Peyer's patch (tissue), 4 donors: ENCODE data around the gene PIGU. TPM values are rescaled to one million over a fixed set of nuclear protein-coding genes. Genes with fewer than 3 reads are reported as not detected.
A peak's percentile ranks its signal among the peaks of the same experiment; 100 is the strongest.

Source experiments
- DNase-seq, 3 donors: peaks; one replicate each; pipeline ENCODE4 v3.0.0-alpha.2; 2017 to 2019
- H3K27ac ChIP-seq, 4 donors: fragments of 200-600 bp; sonication (generic); one replicate each; pipeline ENCODE4 v1.5.1; 2016 to 2019
- H3K27me3 ChIP-seq, 2 donors: fragments of 200-600 bp; sonication (generic); one replicate each; pipeline ENCODE4 v1.5.1; 2019
- H3K36me3 ChIP-seq, 3 donors: fragments of 200-600 bp; sonication (generic); one replicate each; pipeline ENCODE4 v1.5.1; 2016 to 2019
- H3K4me1 ChIP-seq, 4 donors: fragments of 200-600 bp; sonication (generic); one replicate each; pipeline ENCODE4 v1.5.1; 2016 to 2019
- H3K4me3 ChIP-seq, 4 donors: fragments of 200-600 bp; sonication (generic); 1 replicate in 3 of 4; 2 replicates in 1 of 4; pipeline ENCODE4 v1.5.1; 2016 to 2019; ENCODE audit warnings: mild to moderate bottlenecking in 1 of 4
- H3K9me3 ChIP-seq, 4 donors: fragments of 200-600 bp; sonication (generic); one replicate each; pipeline ENCODE4 v1.5.1; 2016 to 2019; ENCODE audit warnings: mild to moderate bottlenecking in 1 of 4
- CTCF ChIP-seq, 6 experiments: fragments of 450-650 bp in 4 of 6; fragments of 200-600 bp in 2 of 6; sonication (generic) in 1 of 6; IDR thresholded peaks; one replicate each; pipeline ENCODE4 v1.5.1; 2017 to 2019; ENCODE audit warnings: antibody characterized with exemption in 6 of 6, mild to moderate bottlenecking in 3 of 6, moderate library complexity in 1 of 6
- POLR2A ChIP-seq, 2 donors: fragments of 450-650 bp; IDR thresholded peaks; one replicate each; pipeline ENCODE4 v1.5.1; 2017; ENCODE audit warnings: antibody characterized with exemption in 2 of 2, mild to moderate bottlenecking in 2 of 2, moderate library complexity in 2 of 2
- total RNA-seq, 4 donors: library from RNA; depleted of rRNA; stranded (reverse); fragments of >200 nt; gene quantifications; one replicate each; pipeline ENCODE4 v1.1.0, GENCODE V29; 2016

Gene PIGU
- total RNA-seq, 4 donors from 2014 or later: 6.6 to 29.5 (median 18.4) TPM

DNA sequence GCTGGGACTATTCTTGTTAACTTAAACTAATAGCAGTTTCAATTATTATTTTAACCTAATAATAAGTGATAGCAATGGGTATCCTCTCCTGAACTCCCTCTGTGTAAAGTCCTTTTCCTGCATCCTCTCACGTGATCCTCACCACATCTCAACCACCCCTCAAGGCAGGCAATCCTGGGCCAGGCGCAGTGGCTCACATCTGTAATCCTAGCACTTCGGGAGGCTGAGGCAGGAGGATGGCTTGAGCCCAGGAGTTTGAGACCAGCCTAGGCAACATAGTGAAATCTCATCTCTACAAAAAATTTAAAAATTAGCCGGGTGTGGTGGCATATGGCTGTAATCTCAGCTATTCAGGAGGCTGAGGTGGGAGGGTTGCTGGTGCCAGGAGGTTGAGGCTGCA is 94.7 kb downstream of the PIGU start:
- Histone ChIP-seq H3K4me1 (peaks cover 0 to 25% (median 2%) of the 10 kb centered on the region in 4 donors), H3K36me3 (peaks cover 0 to 8% (median 0%) of the 10 kb centered on the region in 3 donors), H3K9me3 (peaks cover 0 to 5% (median 0%) of the 10 kb centered on the region in 4 donors), H3K4me3 (no peak overlapping the region), H3K27me3 (no peaks in the 10 kb centered on the region), H3K27ac (peak overlapping the region; percentile 8 to 32 (median 25))
- no peak for TF ChIP-seq CTCF (IDR thresholded peaks at IDR 0.05)
- no peak for TF ChIP-seq POLR2A (IDR thresholded peaks at IDR 0.05)
- DNase-seq: no peak

DNA sequence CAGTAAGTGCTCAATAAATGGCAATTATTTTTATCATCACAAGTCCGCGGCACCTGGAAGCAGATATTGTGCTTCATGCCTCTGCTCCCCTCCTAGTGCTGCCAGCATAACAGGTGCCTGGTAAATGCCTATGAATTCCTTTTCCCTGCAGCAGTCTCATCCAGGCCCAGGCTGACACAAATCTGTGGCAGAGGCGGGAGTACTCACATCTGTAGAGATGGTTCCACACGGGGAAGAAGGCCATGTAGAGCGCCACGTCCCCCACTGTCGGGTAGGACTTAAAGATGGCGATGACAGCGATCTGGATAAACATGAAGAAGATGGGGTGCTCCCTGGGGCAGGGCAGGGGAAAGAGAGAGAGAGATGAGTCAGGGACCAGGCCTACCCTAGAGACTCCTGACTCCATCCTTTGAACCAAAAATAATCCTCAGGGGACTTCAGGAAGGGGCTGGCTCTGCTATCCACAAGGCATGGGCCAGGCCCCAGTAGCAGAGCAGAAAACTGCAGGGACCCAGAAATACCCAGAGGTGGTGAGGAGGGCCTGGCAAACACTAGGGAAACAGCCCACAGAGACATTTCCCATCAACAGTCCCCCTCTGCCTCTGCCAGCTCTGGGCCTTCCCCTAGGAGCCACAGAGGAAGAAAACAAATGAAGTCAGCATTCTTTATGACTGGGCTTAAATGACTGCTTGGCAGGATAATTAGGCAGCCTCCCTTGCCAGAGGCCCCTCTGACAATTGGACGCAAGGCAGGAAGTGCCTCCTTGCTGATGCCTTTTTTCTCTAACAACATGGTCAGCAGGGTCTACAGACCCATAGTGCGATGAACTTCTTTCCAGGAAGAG is 95.3 kb downstream of the PIGU start:
- no peak for DNase-seq
- TF ChIP-seq POLR2A (IDR thresholded peaks at IDR 0.05): no peak
- H3K36me3 ChIP-seq: peaks cover 0 to 4% (median 0%) of the 10 kb centered on the region in 3 donors
- no peaks in the 10 kb centered on the region for H3K27me3 ChIP-seq
- H3K4me1 ChIP-seq: peaks cover 0 to 25% (median 2%) of the 10 kb centered on the region in 4 donors
- no peak overlapping the region for H3K4me3 ChIP-seq
- peaks cover 0 to 5% (median 0%) of the 10 kb centered on the region in 4 donors for H3K9me3 ChIP-seq
- peak overlapping the region; percentile 8 to 32 (median 25) for H3K27ac ChIP-seq

GRCh38 chr20:34579979-34580940 is 96.6 kb downstream of the PIGU start:
- no peak overlapping the region for H3K4me3 ChIP-seq
- no peak for TF ChIP-seq POLR2A (IDR thresholded peaks at IDR 0.05)
- TF ChIP-seq CTCF (IDR thresholded peaks at IDR 0.05): no peak
- peaks cover 0 to 25% (median 2%) of the 10 kb centered on the region in 4 donors for H3K4me1 ChIP-seq
- no peaks in the 10 kb centered on the region for H3K27me3 ChIP-seq
- peak overlapping the region in 3 of 4 donors; percentile 23 to 53 (median 38) for H3K27ac ChIP-seq
- H3K36me3 ChIP-seq: no peaks in the 10 kb centered on the region
- peaks cover 0 to 5% (median 0%) of the 10 kb centered on the region in 4 donors for H3K9me3 ChIP-seq
- DNase-seq: peak in 2 of 3 donors; percentile 63 to 76

GRCh38 chr20:34579191-34579978 is 97.5 kb downstream of the PIGU start:
- TF ChIP-seq CTCF (IDR thresholded peaks at IDR 0.05) (peak in 4 of 6 experiments; percentile 48 to 97 (median 92)), POLR2A (IDR thresholded peaks at IDR 0.05) (no peak)
- H3K4me1 ChIP-seq: peaks cover 0 to 25% (median 2%) of the 10 kb centered on the region in 4 donors
- peak overlapping the region in 2 of 4 donors; percentile 38 to 53 for H3K27ac ChIP-seq
- H3K27me3 ChIP-seq: no peaks in the 10 kb centered on the region
- peak in 2 of 3 donors; percentile 73 to 83 for DNase-seq
- H3K9me3 ChIP-seq: peaks cover 0 to 5% (median 0%) of the 10 kb centered on the region in 4 donors
- no peak overlapping the region for H3K4me3 ChIP-seq
- peaks cover 0 to 4% (median 0%) of the 10 kb centered on the region in 3 donors for H3K36me3 ChIP-seq

DNA sequence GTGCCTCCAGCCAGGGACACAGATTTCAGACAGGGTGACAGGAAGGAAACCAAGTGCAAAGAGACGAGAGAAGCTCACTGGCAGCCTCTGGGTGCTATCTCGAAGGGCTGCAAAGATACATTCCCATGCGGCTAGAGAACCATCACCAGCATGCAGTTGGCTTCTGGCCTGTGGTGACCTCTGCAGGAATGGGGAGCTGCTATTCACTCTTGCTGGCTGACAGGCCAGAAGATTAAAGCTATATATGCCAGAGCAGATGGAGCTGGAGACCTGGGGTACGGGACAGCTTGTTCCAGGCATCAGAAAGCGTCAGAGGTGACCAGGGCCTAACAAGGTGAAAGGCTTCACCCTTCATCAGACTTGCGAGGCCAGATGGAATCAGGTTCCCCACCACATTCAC is 98.4 kb downstream of the PIGU start:
- TF ChIP-seq POLR2A (IDR thresholded peaks at IDR 0.05) (no peak), CTCF (IDR thresholded peaks at IDR 0.05) (no peak)
- H3K4me1 ChIP-seq: peaks cover 0 to 25% (median 2%) of the 10 kb centered on the region in 4 donors
- no peaks in the 10 kb centered on the region for H3K27me3 ChIP-seq
- no peak for DNase-seq
- peaks cover 0 to 10% (median 0%) of the 10 kb centered on the region in 3 donors for H3K36me3 ChIP-seq
- peaks cover 0 to 5% (median 0%) of the 10 kb centered on the region in 4 donors for H3K9me3 ChIP-seq
- peak overlapping the region in 1 of 4 donors; percentile 26 for H3K27ac ChIP-seq
- no peak overlapping the region for H3K4me3 ChIP-seq
